ENCODE results near the gene C1QTNF8.
"Not testable (repeated sequence)": the region's sequence is repeated elsewhere in the genome, so short reads cannot be mapped to it uniquely, and the experiment has no call there.

Gene C1QTNF8

DNA sequence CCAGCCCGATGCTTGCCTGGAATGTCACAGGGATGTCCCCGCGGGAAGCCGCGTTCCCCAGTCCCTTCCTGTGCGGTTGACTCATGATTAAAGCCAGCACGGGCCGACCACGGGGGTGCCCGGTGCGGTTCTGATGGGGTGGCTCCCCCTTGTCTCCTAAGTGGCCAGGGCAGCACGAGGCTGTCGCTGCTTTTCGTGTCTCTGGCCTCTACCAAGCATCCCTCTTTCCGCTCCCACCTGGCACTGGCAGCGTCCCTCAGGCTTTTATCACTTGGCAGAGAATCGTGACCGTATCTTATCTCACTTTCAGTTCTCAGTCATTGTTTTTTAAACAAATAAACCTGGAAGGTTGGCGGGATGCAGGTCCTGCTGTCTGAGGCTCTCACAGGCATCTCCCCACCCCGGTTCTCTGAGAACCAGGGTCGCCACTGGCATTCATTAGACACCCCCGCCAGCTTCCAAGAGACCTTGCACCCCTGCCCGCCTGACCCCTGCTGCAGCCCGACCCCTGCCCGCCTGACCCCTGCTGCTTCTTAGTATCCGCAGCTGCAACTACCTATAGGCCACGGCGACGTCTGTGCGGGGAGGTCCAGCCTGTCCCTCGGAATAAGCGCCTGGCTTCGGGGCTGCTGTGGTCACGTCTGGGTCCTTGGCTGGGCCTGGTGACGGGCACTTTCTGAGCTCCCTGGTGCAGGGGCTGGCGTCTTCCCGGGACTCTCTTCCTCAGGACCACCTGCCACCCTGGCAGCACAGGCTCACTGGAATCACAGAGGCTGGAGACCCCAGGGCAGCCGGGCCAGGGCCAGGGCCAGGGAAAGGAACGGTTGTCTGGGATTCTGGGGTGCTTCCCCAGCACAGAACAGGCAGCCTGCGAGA is 7.5 kb downstream of the C1QTNF8 start:
- FAIRE-seq (no peak), DNase-seq (ENCODE audit: insufficient read length, low spot score) (no peak)
- TF ChIP-seq, protein P1, sequence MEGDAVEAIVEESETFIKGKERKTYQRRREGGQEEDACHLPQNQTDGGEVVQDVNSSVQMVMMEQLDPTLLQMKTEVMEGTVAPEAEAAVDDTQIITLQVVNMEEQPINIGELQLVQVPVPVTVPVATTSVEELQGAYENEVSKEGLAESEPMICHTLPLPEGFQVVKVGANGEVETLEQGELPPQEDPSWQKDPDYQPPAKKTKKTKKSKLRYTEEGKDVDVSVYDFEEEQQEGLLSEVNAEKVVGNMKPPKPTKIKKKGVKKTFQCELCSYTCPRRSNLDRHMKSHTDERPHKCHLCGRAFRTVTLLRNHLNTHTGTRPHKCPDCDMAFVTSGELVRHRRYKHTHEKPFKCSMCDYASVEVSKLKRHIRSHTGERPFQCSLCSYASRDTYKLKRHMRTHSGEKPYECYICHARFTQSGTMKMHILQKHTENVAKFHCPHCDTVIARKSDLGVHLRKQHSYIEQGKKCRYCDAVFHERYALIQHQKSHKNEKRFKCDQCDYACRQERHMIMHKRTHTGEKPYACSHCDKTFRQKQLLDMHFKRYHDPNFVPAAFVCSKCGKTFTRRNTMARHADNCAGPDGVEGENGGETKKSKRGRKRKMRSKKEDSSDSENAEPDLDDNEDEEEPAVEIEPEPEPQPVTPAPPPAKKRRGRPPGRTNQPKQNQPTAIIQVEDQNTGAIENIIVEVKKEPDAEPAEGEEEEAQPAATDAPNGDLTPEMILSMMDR (IDR thresholded peaks at IDR 0.05; ENCODE audit: insufficient read depth, missing control alignments), result no peak

DNA sequence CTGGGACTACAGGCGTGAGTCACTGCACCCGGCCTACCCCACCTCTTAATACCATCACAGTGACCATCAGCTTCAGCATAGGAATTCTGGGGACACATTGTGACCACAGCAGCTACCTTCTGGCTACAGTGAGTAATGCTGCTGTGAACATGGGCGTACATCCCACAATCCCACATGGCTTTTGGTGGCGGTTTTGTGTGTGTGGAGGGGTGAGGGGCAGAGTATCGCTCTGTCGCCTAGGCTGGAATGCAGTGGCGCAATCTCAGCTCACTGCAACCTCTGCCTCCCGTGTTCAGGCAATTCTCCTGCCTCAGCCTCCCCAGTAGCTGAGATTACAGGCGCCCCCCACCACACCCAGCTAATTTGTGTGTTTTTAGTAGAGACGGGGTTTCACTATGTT is 9.6 kb downstream of the C1QTNF8 start:
- not testable (repeated sequence) for DNase-seq (ENCODE audit: insufficient read length, low spot score); FAIRE-seq

DNA sequence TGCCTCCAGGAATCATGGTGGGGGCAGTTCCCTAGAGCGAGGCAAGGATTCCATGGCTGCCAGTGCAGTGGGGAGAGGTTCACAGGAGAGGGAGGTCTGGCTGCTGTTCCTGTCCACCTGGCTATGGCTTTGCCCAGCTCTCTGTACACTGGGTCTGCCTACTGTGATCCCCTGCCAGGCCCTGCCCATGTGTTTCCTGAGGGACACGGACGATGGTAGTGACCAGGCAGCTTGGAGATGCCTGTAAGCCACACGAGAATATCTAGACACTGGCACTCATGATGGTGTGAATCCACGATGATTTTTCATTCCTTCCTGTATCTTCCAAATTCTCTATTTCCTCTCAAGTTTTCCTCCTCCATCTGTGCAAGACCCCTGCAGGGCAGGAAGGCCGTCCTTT is 11.1 kb downstream of the C1QTNF8 start:
- DNase-seq (ENCODE audit: insufficient read length, low spot score) (no peak), FAIRE-seq (no peak)
- TF ChIP-seq, protein P1 (IDR thresholded peaks at IDR 0.05; ENCODE audit: insufficient read depth, missing control alignments), result no peak

DNA sequence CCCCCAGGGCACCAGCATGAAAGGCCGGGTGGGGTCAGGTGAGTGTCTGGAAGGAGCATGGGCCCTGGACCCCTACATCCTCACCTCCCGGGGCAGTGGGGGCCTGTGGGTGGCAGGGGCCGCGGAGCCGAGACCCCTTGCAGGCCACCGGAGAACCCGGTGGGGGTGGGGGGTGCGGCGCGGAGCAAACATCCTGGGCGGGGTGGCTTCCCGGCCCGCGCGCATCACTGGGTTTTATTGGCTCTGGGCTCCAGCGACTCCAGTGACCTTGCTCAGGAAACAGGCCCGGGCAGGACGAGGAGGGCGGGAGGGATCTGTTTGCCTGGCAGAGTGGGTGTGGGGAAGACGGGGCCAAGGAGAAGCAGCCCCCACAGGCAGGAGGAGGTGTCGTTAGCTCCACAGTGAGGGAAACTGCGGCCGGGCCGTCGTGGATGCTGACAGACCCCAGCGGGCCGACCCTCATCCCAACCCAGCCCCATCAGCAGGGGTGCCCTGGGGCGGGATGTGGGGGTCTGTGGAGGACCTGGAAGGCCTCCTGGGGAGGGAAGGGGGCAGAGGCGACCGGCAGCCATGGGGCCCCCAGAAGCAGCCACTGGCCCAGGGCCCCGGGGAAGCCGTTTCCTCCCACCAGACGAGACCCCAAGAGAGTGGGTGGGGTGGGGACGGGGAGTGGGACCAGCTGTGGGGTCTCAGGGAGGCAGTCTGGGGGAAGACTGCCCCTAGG is 12.9 kb downstream of the C1QTNF8 start:
- FAIRE-seq, result no peak
- DNase-seq (ENCODE audit: insufficient read length, low spot score), result no peak
- TF ChIP-seq, protein P1 (IDR thresholded peaks at IDR 0.05; ENCODE audit: insufficient read depth, missing control alignments), result no peak

DNA sequence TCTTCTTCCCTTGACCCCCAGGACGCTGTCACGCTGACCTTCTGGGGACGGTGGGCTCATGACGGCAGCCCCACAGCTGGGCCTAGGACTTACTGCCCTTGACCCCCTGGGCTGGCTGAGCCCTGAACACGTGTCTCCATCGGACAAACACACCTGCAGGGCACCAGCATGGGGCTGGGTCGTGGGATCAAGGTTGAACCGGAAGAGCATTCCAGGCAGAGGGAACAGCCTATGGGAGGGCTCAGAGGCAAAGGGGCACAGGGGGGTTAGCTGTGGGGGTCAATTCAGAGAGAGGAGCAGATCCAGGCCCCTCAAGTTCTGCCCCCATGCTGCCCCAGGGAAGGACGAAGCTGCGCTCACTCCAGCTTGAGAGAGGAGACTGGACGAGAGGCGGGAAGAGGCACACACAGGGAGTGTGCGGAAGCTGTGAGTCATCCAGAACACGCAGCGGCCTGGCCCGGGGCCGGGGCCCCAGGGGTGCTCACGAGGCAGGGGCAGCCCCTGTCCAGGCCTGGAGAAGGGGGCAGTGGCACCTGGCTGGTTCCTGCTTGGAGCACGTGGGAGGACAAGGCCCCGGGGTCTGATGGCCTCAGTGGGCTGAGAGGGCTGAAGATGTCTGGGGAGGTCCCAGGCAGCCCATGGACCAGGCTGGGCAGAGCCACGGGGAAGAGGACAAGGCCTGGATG is 13.6 kb downstream of the C1QTNF8 start:
- TF ChIP-seq, protein P1 (IDR thresholded peaks at IDR 0.05; ENCODE audit: insufficient read depth, missing control alignments), result no peak
- DNase-seq (ENCODE audit: insufficient read length, low spot score), result no peak
- FAIRE-seq, result no peak

DNA sequence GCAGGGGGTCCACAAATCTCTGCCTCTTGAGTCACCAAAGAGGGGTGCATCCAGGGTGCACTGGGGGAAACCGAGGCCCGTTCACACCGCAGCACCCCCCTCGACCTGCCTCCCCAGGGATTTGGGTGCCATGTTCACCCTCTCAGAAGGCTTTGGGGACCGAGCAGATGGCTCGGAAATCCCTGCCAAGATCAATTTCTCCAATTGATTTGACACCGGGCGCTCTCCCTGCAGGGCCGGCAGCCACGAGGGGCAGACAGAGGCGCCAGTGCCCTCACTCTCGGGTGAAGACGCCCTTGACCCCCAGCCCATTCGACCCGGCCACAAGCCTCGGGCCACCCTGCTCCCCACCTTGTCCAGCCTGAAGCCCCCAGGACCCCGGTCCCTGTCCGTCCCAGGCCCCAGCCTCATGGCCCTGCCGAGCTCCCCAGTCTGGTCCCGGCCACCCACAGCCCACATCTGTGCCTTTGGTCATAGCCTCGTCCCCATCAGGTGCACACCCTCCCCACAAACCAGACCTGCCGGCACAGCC is 14.2 kb downstream of the C1QTNF8 start:
- TF ChIP-seq, protein P1 (IDR thresholded peaks at IDR 0.05; ENCODE audit: insufficient read depth, missing control alignments), result no peak
- no peak for FAIRE-seq

More for the DNA sequence above, 14.2 kb downstream of the C1QTNF8 start:
- DNase-seq (ENCODE audit: insufficient read length, low spot score), result peak; percentile 84

Data from D721Med (cell line).